ENCODE measurements around the gene HAND1.

HAND1 gene

DNA sequence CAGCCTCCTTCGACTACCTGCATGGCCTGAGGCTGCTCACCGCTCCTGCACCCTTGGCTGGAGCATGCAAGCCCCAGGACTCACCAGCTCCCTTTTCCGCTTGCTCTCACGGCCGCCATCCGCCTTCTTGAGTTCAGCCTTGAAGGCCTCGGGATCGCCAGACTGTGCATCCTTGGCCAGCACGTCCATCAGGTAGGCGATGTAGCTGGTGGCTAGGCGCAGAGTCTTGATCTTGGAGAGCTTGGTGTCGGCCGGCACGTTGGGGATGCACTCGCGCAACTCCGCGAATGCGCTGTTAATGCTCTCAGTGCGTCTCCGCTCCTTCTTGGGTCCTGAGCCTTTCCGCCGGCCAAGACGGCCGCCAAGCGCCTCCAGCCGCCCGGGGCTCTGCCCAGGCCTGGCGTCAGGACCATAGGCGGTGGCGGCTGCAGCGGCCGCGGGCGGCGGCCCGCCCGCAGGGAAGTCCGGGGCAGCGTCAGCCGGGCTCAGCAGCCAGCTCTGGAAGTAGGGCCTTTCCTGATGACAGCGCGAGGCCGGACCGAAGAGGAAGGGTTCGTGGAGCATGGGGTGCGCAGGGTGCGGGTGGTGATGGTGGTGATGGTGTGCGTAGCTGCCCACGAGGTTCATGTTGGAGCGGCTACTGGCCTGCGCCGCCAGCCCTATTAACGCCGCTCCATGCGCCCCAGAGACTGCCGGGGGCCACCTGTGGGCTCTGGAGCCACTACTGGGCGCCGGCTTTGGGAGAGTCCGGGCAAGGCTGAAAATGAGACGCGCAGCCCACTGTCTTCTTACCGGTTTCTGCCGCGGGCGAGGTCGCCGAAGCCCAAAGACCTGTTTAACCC lies 424 bp downstream of the HAND1 start:
- no peak for DNase-seq

DNA sequence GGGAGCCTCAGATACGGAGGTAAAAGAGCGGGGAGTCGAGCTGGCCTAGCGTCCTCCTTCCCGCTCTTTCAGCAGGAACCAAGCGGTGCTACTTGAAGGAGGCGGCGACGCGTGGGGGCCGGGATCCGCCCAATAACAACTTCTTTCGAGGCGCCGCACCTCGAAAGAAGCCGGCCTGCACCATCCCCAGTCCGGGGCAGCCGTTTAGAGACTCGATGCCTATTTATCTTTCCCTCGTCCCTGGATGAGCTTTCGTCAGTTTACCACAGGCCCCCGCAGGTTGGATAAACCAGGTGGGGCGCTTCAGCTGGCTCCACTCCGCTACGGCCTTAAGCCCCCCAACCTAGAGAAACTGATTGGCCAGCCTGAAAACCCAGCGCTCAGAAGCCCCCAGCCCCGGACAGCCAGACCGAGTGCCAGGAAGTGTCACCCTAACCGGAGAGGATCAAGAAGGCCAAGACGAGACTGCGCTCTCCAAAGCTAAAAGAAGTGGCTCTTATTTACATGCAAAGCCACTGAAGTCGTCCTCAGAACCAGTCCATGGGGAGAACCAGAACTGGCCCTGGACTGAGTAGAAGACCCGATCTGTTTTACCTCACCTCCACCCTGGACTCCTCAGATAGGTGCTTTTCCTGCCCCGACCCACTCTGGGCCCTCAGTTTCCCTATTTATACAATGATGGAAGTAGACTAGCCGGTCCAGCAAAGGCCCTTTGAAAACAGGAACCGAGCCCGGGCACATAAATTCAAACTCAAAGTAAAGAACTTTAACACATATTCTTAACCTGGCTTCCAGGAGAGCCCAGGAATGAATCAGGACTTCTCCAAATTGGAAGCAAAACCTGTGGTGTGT lies 1.4 kb downstream of the HAND1 start:
- DNase-seq, result no peak

DNA sequence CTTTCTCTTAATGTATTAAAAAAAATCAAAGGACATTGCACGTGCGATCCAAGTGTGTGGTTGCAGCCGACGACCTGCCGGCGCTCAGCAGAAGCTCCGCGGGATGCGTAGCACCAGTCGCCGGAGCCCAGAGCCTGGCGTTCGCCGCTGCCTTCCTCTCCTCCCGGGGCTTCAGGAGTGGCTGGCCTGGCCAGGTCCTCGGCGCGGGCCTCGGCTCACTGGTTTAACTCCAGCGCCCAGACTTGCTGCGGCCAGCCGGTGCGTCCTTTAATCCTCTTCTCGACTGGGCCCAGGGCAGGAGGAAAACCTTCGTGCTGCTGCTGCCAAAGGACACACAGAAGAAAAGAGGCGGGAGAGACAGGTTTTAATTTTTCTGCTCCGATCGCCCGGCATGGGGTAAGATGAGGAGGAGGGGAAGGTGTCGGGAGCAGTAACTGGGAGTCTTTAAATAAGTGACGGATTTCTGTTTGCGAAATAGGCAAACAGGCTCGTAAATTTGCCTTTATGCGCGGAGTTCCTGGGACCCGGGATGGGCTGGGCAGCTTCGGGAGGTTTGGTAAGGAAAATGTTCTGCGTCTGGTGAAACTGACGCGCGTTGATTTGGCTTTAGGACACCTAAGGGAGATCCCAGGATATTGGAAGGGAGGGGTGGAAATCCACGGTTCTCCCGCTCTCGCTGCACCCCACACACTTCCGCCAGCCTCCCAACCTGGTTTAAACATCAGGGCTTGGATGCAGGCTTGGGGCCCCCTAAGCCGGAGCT lies 2.3 kb downstream of the HAND1 start:
- no peak for DNase-seq

DNA sequence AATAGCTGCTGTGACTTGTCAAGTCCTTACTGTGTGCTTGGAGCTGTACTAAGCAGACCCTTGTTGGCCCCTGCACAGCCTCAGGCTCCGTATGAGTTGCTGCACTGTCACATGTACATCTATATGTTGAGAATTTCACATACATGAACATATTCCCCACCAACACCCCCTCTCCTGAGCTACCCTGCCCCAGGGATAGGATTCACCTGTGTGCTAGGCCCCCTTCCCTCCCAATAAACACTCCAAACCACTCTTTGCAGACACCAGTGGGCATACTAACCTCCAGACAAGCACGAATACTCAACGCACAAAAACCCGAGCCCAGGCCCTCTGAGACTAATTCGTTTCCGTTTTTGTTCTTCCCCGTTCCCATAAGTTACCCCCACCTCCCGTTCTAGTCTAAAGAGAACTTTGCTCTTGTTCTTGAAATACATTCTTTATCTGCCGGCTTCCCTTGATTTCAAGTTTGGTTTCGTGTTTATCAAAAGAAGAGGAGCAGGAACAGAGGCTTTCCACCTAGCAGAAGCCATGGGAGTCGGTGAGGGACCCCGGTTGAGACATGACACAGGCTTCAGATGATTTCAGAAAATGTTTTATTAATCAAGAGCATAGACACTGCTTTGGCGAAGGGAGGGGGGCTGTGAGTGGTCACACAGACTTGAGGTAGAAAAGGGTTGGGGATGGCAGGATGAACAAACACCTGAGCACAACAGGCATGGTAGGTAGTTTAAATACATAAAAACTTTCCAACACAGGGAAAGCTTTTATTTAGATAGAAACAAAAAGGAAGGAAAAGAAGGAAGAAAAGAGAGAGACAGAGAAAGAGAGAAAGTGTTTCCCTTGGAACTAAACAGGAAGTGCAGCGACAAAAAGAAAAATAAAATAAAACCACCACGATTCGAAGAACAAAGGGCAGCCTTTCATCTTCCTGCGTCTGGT lies 3.4 kb downstream of the HAND1 start:
- DNase-seq, result no peak

DNA sequence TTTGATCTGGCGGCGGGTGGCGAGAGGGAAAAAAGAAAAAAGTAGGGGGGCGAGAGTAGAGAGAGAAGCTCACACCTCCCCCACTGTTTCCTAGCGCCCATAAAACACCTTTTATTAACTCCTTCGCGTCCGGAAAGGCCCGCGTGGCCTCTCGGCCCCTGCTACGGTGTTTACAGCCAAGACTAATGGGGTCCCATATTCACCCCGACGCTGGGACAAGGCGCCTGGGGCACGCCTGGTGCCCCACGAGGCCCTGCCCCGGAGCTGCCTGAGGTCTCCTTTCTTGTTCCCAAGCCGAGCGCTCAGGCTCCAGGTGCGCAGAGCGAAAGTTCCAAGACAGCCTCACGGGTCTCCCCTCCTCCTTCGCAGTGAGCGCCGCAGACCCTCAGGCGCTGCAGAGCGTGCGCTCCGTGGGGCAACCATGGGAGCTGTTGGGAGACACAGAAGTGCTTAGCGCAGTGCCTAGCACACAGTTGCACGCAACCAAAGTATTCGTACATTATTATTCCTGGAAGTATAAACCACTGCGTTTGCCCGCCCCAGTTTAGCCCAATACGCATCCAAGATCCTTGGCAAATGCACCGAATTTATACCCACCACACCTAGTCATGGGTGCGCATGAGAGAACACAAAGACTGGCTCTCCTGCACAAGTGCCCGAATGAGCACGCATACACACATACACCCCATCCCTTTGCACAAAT lies 4.3 kb downstream of the HAND1 start:
- DNase-seq, result no peak

DNA sequence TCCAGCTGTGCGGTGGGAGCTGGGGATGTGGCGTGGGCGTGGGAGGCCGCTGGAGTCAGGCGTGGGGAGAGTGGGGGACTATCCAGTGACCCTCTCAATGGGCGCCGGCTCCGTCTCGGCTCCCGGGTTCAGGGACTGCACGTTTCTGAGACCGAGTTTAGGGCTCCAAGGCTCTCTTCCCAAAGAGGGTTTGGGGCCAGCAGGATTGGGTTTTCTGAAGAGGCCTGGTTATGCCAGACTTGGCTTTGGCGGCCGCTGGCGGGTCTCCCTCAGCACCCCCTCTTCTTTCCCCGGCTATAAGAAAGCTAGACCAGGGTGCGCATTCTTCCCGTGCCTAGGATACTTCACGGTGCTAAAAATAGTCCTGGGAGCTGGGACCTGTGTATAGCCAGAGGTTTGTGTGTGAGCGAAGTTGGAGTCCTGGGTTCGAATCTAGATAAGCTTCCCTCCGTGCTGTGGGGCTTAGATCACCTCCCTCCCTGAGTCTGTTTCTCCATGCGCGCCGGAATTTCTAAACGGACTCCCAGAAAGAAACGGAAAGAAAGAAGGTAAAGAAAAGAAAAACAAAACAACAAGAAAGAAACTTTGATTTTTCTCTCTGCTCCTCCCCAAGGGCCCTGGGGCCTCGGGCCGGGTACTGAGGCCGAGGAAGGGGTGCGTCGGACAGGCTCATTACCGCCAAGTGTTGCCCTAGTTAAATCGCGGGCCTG lies 5.0 kb downstream of the HAND1 start:
- no peak for DNase-seq

DNA sequence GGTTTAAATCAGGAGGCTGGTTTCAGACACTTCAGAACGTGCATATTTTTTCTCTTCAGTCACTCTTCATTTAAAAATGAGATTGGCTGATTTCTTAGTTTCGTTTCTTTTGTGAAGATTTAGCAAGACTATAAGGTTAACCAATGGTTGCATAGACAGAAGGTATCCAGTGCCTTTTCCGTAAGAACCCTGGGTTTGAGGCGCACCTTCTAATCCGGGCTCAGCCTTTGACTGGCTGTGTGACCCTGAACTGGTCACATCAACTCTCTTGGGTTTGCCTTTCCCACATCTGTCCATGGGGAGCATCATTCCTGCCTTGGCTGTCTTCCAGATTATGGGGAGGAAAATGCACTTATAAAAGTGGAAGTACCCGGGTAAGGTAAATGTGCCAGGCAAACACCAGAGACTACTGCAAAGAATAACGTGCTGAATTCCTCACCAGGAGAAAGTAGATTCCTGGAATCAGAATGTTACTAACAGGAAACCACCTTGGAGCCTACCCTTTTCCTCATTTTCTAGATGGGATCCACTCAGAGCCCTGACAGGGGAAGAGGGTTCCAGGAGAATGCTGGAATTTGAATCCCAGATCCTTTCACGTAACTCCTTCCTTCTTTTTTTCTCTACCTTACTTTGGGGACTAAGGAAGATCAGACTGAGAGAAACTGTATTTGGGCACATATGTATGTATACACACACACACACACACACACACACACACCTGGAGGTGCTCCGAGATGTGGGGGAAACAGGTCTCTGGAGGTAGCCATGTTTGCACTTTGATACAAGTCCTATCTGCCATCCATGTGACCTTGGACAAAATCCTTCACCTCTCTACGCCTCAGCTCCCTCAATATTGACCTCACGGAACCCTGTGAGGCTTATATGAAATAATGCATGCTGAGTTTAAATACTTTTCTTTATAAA lies 6.8 kb downstream of the HAND1 start:
- DNase-seq, result no peak

DNA sequence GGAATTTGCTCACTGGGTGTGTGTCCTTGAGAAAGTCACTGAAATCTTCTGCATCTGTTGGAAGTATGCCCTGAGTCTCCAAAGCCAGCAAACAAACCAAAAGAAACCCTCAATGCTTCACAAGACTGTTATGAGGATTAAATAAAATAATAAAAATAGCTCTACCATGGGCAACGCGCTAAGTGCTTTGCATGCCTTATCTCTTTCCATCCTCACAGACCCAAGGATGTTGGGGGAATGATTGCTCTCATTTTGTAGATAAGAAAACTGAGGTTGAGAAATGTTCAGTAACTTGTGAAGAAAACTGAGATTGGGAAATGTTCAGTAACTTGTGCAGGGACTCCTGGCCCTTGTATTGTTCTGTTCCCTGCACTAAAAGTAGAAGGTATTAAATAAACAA lies 7.9 kb downstream of the HAND1 start:
- no peak for DNase-seq

DNA sequence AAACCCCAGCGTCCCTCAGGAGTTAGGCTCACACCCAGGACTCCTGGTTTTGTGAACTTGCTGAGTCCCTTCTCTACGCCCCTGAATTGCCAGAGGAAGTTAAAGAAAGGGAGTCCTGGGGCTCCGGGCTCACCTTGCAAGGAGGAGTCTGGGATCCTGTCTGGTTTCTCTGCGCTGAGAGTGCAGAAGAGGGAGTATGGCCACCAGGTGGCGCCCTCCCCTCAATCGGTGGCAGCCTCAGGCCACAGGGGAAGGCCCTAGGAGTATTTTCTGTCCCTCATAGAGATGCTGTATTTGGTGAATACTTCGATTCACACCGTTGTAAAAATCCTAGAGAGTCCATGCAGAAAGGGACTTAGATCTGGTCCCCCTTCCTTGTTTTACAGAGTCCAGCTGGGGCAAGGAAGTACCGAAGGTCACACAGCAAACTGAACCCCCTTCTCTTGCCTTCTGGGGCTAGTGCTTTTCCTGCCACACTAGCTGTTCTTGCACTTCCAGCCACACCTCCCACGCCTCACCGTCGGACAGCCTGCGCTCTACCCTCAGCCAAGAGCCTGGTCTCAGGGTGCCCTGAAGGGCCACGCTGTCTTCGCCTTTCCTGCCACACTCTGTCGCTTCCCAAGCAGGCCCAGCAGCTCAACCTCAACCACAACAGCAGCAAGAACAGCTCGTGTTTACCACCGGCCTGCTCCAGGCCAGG lies 10.2 kb downstream of the HAND1 start:
- peak; percentile 42 for DNase-seq

DNA sequence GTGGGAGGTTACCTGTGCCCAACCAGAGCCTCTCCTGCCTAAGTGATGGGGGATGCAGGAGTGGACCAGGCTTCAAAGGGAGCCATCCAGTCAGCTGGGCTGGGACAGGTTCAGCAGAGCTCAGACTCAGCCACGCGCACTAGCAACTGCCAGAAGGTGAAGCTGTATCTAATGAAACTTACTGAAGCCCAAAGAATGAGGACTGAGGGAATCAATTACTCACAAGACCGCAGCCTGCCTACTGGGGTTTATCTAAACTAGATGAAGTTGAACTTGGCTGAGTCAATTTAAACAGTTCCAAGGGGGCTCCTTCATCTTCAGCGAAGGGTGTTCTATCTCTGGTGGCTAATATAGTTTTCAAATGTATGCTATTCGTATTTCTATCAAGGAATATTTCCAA lies 11.4 kb downstream of the HAND1 start:
- no peak for DNase-seq

DNA sequence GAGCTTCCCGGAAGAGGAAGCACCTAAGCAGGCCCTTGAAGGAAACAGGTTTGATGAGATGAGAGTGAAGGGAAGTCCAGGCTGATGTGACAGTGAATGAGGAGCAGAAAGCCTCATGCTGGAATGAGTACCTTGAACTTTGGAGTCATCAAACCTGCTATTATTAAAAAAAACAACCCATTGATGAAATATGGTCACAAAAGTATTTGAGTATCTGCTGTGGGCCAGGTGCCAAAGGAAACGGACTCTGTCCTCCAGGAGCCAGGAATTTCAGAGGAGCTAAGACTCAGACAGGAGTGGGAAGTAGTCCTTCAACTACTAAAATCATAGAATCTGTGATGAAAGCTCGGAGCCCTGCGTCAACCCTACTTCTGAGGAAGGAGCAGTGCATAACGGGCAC lies 11.9 kb downstream of the HAND1 start:
- DNase-seq, result no peak

DNA sequence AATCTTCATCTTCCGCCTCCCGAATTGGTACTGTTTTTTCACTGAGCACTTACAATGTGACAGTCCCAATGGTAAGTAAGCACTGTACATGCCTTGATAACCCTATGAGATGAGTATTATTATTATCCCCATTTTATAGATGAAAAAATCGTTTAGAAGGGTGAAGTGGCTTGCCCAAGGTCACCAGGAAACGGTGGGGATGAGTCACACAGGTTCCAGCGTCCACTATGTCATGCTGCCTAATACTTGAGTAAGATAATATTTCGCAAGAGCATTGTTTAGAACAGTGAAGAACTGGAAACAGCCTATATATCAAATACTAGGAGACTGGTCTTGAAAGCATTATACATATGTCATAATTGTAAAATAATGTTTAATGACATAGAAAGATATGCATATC lies 12.9 kb downstream of the HAND1 start:
- DNase-seq, result no peak

DNA sequence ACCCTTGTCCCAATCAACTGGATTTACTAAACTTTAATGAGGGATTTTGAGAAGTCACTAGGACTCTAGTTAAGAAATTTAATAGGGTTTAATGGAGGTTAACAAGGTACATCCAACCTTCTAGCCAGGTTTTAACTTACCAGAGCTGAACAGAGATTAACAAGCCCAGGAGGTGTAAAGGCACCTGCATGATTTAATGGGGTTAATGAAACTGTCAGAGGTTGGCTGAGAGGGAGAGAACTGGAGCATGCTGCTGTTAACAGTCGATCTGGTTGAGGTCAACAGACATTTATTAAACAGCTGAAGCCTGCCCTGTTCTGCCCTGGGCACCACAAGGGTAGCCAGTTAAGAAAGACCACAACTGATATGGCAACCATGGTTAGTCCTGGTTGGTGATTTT lies 13.6 kb downstream of the HAND1 start:
- DNase-seq, result no peak

DNA sequence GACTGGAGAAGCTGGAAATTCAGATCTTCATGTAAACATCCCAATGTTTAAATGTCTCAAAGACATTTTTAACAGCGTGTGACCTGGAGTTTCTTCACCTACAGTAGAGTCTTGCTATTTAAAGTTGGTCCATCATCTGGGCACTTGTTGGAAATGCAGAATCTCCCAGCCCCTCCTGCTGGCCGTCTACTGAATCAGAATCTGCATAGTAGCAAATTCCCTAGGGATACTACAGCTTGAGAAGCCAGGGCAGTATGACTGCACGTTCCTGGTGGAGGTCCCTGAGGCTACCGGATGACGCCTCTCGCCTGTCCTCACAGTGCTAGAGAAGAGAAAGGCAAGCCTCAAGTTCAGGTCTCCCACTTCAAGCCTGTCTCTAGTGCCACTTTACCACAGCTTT lies 16.5 kb downstream of the HAND1 start:
- no peak for DNase-seq

DNA sequence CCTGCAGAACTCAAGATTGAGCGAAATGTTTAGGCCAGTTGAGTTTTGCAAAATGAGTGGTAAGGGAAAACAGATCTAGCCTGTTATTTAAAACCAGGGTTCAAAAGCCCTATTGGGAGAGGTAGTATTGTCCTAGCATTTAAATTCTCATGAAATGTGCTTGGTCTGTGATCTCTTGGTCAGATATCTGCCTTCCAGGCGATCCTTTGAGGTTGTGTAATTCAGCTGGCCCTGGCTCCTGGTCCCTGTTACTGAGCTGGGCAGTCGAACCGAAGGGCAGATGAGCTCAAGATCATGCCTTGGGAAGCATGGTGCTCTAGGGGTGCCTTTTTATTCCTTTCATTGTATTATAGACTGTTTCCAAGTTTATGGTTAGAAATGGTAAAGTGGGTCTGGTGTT lies 17.9 kb downstream of the HAND1 start:
- no peak for DNase-seq

DNA sequence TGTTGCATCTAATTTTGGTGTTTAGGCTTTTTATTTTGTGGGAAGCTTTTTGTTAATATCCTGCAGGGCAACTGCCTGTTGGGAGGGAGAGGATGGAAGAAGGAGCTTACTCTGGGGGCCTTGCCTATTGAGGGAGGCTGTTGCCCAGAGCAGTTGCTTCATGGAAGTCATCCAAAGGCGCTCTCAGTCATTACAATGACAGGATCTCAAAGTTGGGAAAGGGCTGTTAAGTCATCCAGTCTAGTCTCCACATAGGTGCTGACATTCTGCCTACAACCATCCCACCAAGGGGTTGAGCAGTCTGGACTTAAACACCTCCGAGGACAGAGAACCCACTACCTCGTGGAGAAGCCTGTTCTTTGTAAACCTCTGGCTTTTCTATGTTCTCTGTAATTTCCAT lies 19.0 kb downstream of the HAND1 start:
- no peak for DNase-seq

DNA sequence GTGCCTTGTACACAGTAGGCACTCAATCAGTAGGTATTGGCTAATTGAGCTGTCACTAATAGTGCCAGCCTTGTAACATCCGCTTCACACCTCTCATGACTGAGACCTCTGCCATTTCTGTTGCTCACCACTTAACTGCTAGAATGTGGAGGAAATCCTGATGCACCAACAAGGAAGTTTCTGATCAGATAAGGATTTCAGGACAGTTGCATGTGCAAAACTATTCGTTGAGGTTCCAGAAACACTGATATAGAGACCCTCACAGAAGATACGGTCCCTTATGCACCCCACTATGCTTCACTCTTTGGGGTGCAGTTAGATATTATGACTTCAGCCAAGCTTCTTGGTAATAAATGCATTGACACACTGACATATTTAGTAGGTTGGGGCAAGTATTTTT lies 21.5 kb downstream of the HAND1 start:
- no peak for DNase-seq

DNA sequence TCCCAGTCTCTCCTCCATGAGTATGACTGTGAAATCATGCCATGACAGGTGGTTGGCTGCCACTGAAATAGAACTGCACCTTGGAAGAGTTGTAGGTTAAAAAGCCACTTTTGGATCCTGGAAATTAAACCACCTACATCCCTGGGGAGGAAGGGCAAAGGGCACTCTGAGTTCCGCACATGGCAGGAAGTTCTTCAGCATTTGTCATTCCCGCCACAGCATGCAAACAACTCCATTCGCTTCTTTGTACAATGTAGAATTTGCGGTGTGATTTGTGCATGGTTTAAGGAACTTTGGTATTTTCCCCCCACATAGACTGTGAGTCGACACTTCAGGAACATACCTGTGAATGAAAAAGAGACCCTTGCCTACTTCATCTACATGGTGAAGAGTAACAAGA lies 22.4 kb downstream of the HAND1 start:
- DNase-seq, result no peak

DNA sequence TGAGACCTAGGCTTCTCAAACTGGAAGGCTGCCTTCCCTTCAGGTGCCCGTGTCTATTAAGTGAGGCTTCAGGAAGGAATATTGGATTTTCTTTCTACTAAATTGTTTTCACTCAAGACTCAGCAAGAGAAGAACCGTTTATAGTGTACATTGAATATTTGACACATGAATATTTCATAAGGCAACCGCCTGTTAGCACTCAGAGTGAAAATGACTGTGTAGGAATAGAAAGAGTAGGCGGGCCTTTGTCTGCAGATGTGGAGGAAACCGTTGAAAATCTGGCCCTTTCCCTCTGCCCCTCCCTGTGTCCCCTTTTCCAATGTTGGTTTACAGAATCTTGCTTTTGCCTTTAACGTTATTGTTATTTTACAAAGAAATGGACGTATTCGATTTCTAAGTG lies 26.1 kb downstream of the HAND1 start:
- no peak for DNase-seq

All from NCI-H1092 (cell line).